Liver (tissue), 9 donors: ENCODE results near the gene BSN. TPM values are rescaled to one million over a fixed set of nuclear protein-coding genes. Genes with fewer than 3 reads are reported as not detected.

Experiments
- DNase-seq: peaks from one replicate; pipeline ENCODE4 v3.0.0-alpha.2; 2017; ENCODE audit warnings: low spot score
- H3K27ac ChIP-seq, 2 donors: one replicate each; pipeline ENCODE4 v1.7.0; 2013; ENCODE audit warnings: inconsistent platforms in 2 of 2, low read length in 2 of 2, control low read depth in 1 of 2, low read depth in 1 of 2, mild to moderate bottlenecking in 1 of 2
- H3K27me3 ChIP-seq, 4 donors: one replicate each; pipeline versions ENCODE4 v1.6.1 to v1.7.0; 2013; ENCODE audit warnings: low read length in 3 of 4, inconsistent platforms in 1 of 4, mild to moderate bottlenecking in 1 of 4, moderate library complexity in 1 of 4; ENCODE audit not compliant: control insufficient read depth in 4 of 4, insufficient read depth in 4 of 4
- H3K36me3 ChIP-seq, 4 donors: one replicate each; pipeline versions ENCODE4 v1.6.1 to v1.7.0; 2013; ENCODE audit warnings: low read length in 3 of 4, mild to moderate bottlenecking in 3 of 4, low read depth in 1 of 4, moderate library complexity in 1 of 4; ENCODE audit not compliant: control insufficient read depth in 4 of 4, insufficient read depth in 3 of 4
- H3K4me1 ChIP-seq, 4 donors: one replicate each; pipeline versions ENCODE4 v1.6.1 to v1.7.0; 2013; ENCODE audit warnings: low read length in 3 of 4, mild to moderate bottlenecking in 3 of 4, moderate library complexity in 1 of 4; ENCODE audit not compliant: control insufficient read depth in 4 of 4, insufficient read depth in 4 of 4
- H3K4me3 ChIP-seq, 3 donors: one replicate each; pipeline versions ENCODE4 v1.6.1 to v1.7.0; 2013; ENCODE audit warnings: low read length in 3 of 3, control low read depth in 1 of 3, low read depth in 1 of 3, mild to moderate bottlenecking in 1 of 3
- H3K9ac ChIP-seq, 2 donors: one replicate each; pipeline ENCODE4 v1.7.0; 2013; ENCODE audit warnings: low read length in 2 of 2, mild to moderate bottlenecking in 2 of 2, moderate library complexity in 2 of 2, control low read depth in 1 of 2, low read depth in 1 of 2
- H3K9me3 ChIP-seq, 4 donors: one replicate each; pipeline versions ENCODE4 v1.6.1 to v1.7.0; 2013; ENCODE audit warnings: low read length in 3 of 4; ENCODE audit not compliant: control insufficient read depth in 4 of 4
- ATF3 ChIP-seq: IDR thresholded peaks from 2 replicates; pipeline ENCODE4 v1.6.1; 2016; ENCODE audit warnings: antibody characterized with exemption
- CTCF ChIP-seq: fragments of 150-350 bp; IDR thresholded peaks from 2 replicates; pipeline ENCODE4 v1.5.1; 2017; ENCODE audit warnings: improper control_type of control experiment, low read depth, low read length; ENCODE audit not compliant: missing input control
- FOXA1 ChIP-seq: IDR thresholded peaks from 2 replicates; pipeline ENCODE4 v1.6.1; 2016; ENCODE audit warnings: antibody characterized with exemption
- FOXA2 ChIP-seq: IDR thresholded peaks from 2 replicates; pipeline ENCODE4 v1.6.1; 2016; ENCODE audit warnings: antibody characterized with exemption
- HNF4A ChIP-seq, 2 donors: conservative IDR thresholded peaks; 2 replicates each; pipeline ENCODE4 v1.6.1; 2016; ENCODE audit warnings: antibody characterized with exemption in 2 of 2, mild to moderate bottlenecking in 2 of 2
- HNF4G ChIP-seq: IDR thresholded peaks from 2 replicates; pipeline ENCODE4 v1.6.1; 2016; ENCODE audit warnings: antibody characterized with exemption
- JUND ChIP-seq, 2 donors: IDR thresholded peaks; 2 replicates each; pipeline ENCODE4 v1.6.1; 2016; ENCODE audit warnings: antibody characterized with exemption in 2 of 2
- MAX ChIP-seq: IDR thresholded peaks from 2 replicates; pipeline ENCODE4 v1.6.1; 2016; ENCODE audit warnings: antibody characterized with exemption
- NR2F2 ChIP-seq: IDR thresholded peaks from 2 replicates; pipeline ENCODE4 v1.6.1; 2016; ENCODE audit warnings: antibody characterized with exemption
- REST ChIP-seq: IDR thresholded peaks from 2 replicates; pipeline ENCODE4 v1.6.1; 2016; ENCODE audit warnings: antibody characterized with exemption, mild to moderate bottlenecking
- RXRA ChIP-seq, 2 donors: IDR thresholded peaks; 2 replicates each; pipeline ENCODE4 v1.6.1; 2017 to 2018; ENCODE audit warnings: antibody characterized with exemption in 2 of 2, mild to moderate bottlenecking in 1 of 2
- SP1 ChIP-seq: IDR thresholded peaks from 2 replicates; pipeline ENCODE4 v1.6.1; 2018; ENCODE audit warnings: antibody characterized with exemption, mild to moderate bottlenecking
- TAF1 ChIP-seq: conservative IDR thresholded peaks from 2 replicates; pipeline ENCODE4 v1.6.1; 2016; ENCODE audit warnings: antibody characterized with exemption, mild to moderate bottlenecking
- YY1 ChIP-seq: IDR thresholded peaks from 2 replicates; pipeline ENCODE4 v1.6.1; 2016; ENCODE audit warnings: antibody characterized with exemption, mild to moderate bottlenecking
- ZBTB33 ChIP-seq: IDR thresholded peaks from 2 replicates; pipeline ENCODE4 v1.6.1; 2016; ENCODE audit warnings: antibody characterized with exemption
- WGBS: extraction: QIAGEN DNeasy Blood & Tissue Kit; methylation state at CpG from one replicate; pipeline ENCODE4 v1.1.7; 2013; 5-methylcytosine and 5-hydroxymethylcytosine counted together
- polyA plus RNA-seq, 2 donors: library from polyadenylated mRNA; stranded (reverse) in 1 of 2; unstranded in 1 of 2; fragments of 200-250 nt in 1 of 2; fragments of >200 nt in 1 of 2; fragmentation: Nextera tagmentation in 1 of 2; extraction: Ambion mirVana in 1 of 2; gene quantifications; one replicate each; pipeline versions ENCODE4 v1.2.1 to v1.2.3, GENCODE V29; 2013 to 2015
- total RNA-seq, 2 donors: library from RNA; depleted of rRNA; stranded (reverse); fragments of >200 nt; gene quantifications; one replicate each; pipeline ENCODE4 v1.2.3, GENCODE V29; 2014
- donor health status: healthy.
- donor health status: healthy.
- donor health status: healthy.
- donor health status: healthy.
- donor health status: healthy.

The BSN gene
- total and polyA plus RNA-seq, 4 donors, result 0.32 to 0.67 (median 0.40) TPM

- TF ChIP-seq SP1 (no peak), NR2F2 (no peak), YY1 (no peak), REST (no peak)
- DNase-seq, result no peak
- no peak overlapping the region for H3K9ac ChIP-seq
- H3K27me3 ChIP-seq, result no peaks in the 10 kb centered on the region
- H3K4me3 ChIP-seq, result no peak overlapping the region
- H3K27ac ChIP-seq, result no peak overlapping the region
- 80% methylated on average over 8 of the region's 8 CpGs for WGBS
- no peaks in the 10 kb centered on the region for H3K9me3 ChIP-seq
- no peaks in the 10 kb centered on the region for H3K36me3 ChIP-seq
- H3K4me1 ChIP-seq, result peaks cover 3 to 25% (median 14%) of the 10 kb centered on the region in 4 donors
Observed at GRCh38 chr3:49644684-49645083, 90.4 kb downstream of the BSN start.

- H3K9me3 ChIP-seq, result no peaks in the 10 kb centered on the region
- H3K4me3 ChIP-seq, result no peak overlapping the region
- peaks cover 3 to 25% (median 14%) of the 10 kb centered on the region in 4 donors for H3K4me1 ChIP-seq
- H3K27ac ChIP-seq, result no peak overlapping the region
- H3K27me3 ChIP-seq, result no peaks in the 10 kb centered on the region
- no peak for DNase-seq
- TF ChIP-seq YY1, result no peak
- TF ChIP-seq TAF1, result no peak
- TF ChIP-seq ZBTB33, result no peak
- no peak for TF ChIP-seq HNF4G
- TF ChIP-seq RXRA (IDR thresholded peaks at IDR 0.05), result peak in 1 of 2 donors; percentile 29
- no peak for TF ChIP-seq FOXA2
- peak; percentile 63 to 73 for TF ChIP-seq HNF4A (conservative IDR thresholded peaks at IDR 0.05)
- no peak overlapping the region for H3K9ac ChIP-seq
- 53% methylated on average over 3 of the region's 3 CpGs for WGBS
- H3K36me3 ChIP-seq, result no peaks in the 10 kb centered on the region
Observed at GRCh38 chr3:49646236-49646635, 92.0 kb downstream of the BSN start.

GRCh38 chr3:49647741-49648140, 93.5 kb downstream of the BSN start:
- Histone ChIP-seq H3K4me1 (peaks cover 3 to 25% (median 14%) of the 10 kb centered on the region in 4 donors), H3K27ac (no peak overlapping the region), H3K9me3 (no peaks in the 10 kb centered on the region), H3K4me3 (no peak overlapping the region), H3K27me3 (no peaks in the 10 kb centered on the region), H3K36me3 (no peaks in the 10 kb centered on the region), H3K9ac (no peak overlapping the region)
- 75% methylated on average over 2 of the region's 2 CpGs for WGBS
- TF ChIP-seq MAX (no peak), FOXA1 (no peak), JUND (IDR thresholded peaks at IDR 0.05) (no peak), ATF3 (no peak), REST (no peak), RXRA (IDR thresholded peaks at IDR 0.05) (no peak), CTCF (no peak), FOXA2 (no peak), YY1 (no peak), NR2F2 (no peak), TAF1 (no peak)
- DNase-seq, result no peak
